K562 (cell line): ENCODE results near the gene FOS. TPM values are rescaled to one million over a fixed set of nuclear protein-coding genes. Genes with fewer than 3 reads are reported as not detected.

Experiments
- ATAC-seq: fragments of 200-7000 bp; cut with Tn5 transposase; 3 replicates; pipeline ENCODE4 v1.9.1; 2020; ENCODE audit warnings: moderate library complexity
- BruUV-seq: library from RNA; stranded (reverse); fragments of 400-500 nt; replicated peaks from 2 replicates; lab custom pipeline; 2021; lab: Mats Ljungman, UMichigan
- CTCF ChIA-PET: fragments of 300-600 bp; formaldehyde crosslinking; extraction: SDS; loops from one replicate; lab custom pipeline; 2021; ENCODE audit warnings: low intra/inter-chr PET ratio; lab: Yijun Ruan, JAX
- POLR2A ChIA-PET: fragments of 300-600, 350-650 bp; sonication (Branson Sonifier 250); formaldehyde crosslinking; extraction: SDS; loops from one replicate; lab custom pipeline; 2021; ENCODE audit warnings: antibody characterized with exemption, inconsistent platforms; lab: Yijun Ruan, JAX
- DNase-seq, 4 experiments: peaks; one replicate each; pipeline versions ENCODE4 v3.0.0 to v3.0.0-alpha.2; 2011 to 2018; ENCODE audit warnings: low spot score in 3 of 4, mixed read lengths in 3 of 4; ENCODE audit errors: extremely low read depth in 1 of 4
- FAIRE-seq: peaks from 2 replicates; lab custom pipeline; 2011; peaks lifted over from hg19 to GRCh38; lab: Jason Lieb, UNC
- H2AFZ ChIP-seq: 2 replicates; pipeline ENCODE4 v1.6.0; 2011; ENCODE audit warnings: low read depth, low read length, control low read depth, inconsistent platforms
- H3K27ac ChIP-seq: fragments of 200-600 bp; 3 replicates; pipeline ENCODE4 v1.8.0; 2011; ENCODE audit warnings: low read depth, mild to moderate bottlenecking, control low read depth, inconsistent platforms, low read length, moderate library complexity, mixed read lengths; ENCODE audit errors: extremely low read depth
- H3K27me3 ChIP-seq, 2 experiments: fragments of 300-600 bp in 1 of 2; 2 replicates in 1 of 2; 3 replicates in 1 of 2; pipeline versions ENCODE4 v1.6.0 to v1.8.0; 2011; ENCODE audit warnings: inconsistent platforms in 2 of 2, low read length in 2 of 2, mild to moderate bottlenecking in 1 of 2, mixed read lengths in 1 of 2, moderate library complexity in 1 of 2; ENCODE audit not compliant: control insufficient read depth in 2 of 2, insufficient read depth in 2 of 2
- H3K36me3 ChIP-seq: fragments of 300-600 bp; 3 replicates; pipeline ENCODE4 v1.8.0; 2011; ENCODE audit warnings: mild to moderate bottlenecking, low read length, inconsistent platforms; ENCODE audit not compliant: control insufficient read depth, insufficient read depth
- H3K4me1 ChIP-seq, 2 experiments: fragments of 200-600 bp in 1 of 2; replicated peaks in 1 of 2; 2 replicates in 1 of 2; 3 replicates in 1 of 2; pipeline versions ENCODE4 v1.5.1 to v1.8.0; 2011; ENCODE audit warnings: inconsistent platforms in 2 of 2, low read length in 2 of 2, mild to moderate bottlenecking in 1 of 2, mixed read lengths in 1 of 2, moderate library complexity in 1 of 2; ENCODE audit not compliant: control insufficient read depth in 2 of 2, insufficient read depth in 2 of 2
- H3K4me2 ChIP-seq: 2 replicates; pipeline ENCODE4 v1.6.1; 2011; ENCODE audit warnings: low read length, control low read depth, inconsistent platforms, mixed read lengths; ENCODE audit not compliant: insufficient read depth
- H3K4me3 ChIP-seq: fragments of 200-600 bp; sonication (generic), shearing (Covaris generic); 2 replicates; pipeline ENCODE4 v1.5.1; 2016; ENCODE audit warnings: control low read depth, inconsistent platforms
- H3K79me2 ChIP-seq: fragments of 200-600 bp; 3 replicates; pipeline ENCODE4 v1.8.0; 2011; ENCODE audit warnings: low read length, inconsistent platforms; ENCODE audit not compliant: control insufficient read depth, insufficient read depth
- H3K9ac ChIP-seq, 2 experiments: 2 replicates each; pipeline versions ENCODE4 v1.6.0 to v1.6.1; 2011; ENCODE audit warnings: low read depth in 2 of 2, low read length in 2 of 2, control low read depth in 1 of 2, inconsistent platforms in 1 of 2, mild to moderate bottlenecking in 1 of 2, mixed read lengths in 1 of 2; ENCODE audit not compliant: insufficient read depth in 1 of 2
- H3K9me1 ChIP-seq: one replicate; pipeline ENCODE4 v1.6.0; 2011; ENCODE audit warnings: inconsistent platforms, mild to moderate bottlenecking, low read length, moderate library complexity; ENCODE audit not compliant: control insufficient read depth, insufficient read depth
- H3K9me3 ChIP-seq: replicated peaks from 2 replicates; pipeline ENCODE4 v1.5.1; 2011; ENCODE audit warnings: low read depth, low read length, inconsistent platforms; ENCODE audit not compliant: control insufficient read depth, insufficient read depth
- H4K20me1 ChIP-seq: replicated peaks from 2 replicates; pipeline ENCODE4 v1.6.1; 2011; ENCODE audit warnings: low read length, inconsistent platforms, mixed read lengths; ENCODE audit not compliant: control insufficient read depth, insufficient read depth
- C11orf30 ChIP-seq: fragments of 450-650 bp; IDR thresholded peaks from 2 replicates; pipeline ENCODE4 v1.6.1; 2016; ENCODE audit warnings: low read depth, mild to moderate bottlenecking
- EHMT2 ChIP-seq: fragments of 450-650 bp; IDR thresholded peaks from 2 replicates; pipeline ENCODE4 v1.6.1; 2018; ENCODE audit warnings: antibody characterized with exemption
- PBX2 ChIP-seq, 2 experiments: IDR thresholded peaks in 1 of 2; conservative IDR thresholded peaks in 1 of 2; 2 replicates each; pipeline ENCODE4 v1.6.1; 2016; ENCODE audit warnings: low read depth in 2 of 2, mild to moderate bottlenecking in 1 of 2, missing compliant biosample characterization in 1 of 2, missing genetic modification characterization in 1 of 2, moderate library complexity in 1 of 2
- RCOR1 ChIP-seq, 2 experiments: IDR thresholded peaks; 2 replicates each; pipeline ENCODE4 v1.6.1; 2012; ENCODE audit warnings: low read depth in 2 of 2, low read length in 2 of 2, borderline replicate concordance in 1 of 2, improper control_type of control experiment in 1 of 2
- TARDBP ChIP-seq: fragments of 450-650 bp; IDR thresholded peaks from 2 replicates; pipeline ENCODE4 v1.6.1; 2016
- ZNF263 ChIP-seq: sonication (generic); formaldehyde crosslinking; IDR thresholded peaks from 2 replicates; pipeline ENCODE4 v1.8.0; 2022; ENCODE audit warnings: mild to moderate bottlenecking, missing genetic modification reagents, borderline replicate concordance
- WGBS: fragments of 100-300 bp; shearing (Covaris generic); methylation state at CpG from one replicate; pipeline ENCODE4 v1.1.6; 2016; ENCODE audit warnings: low coverage, mixed read lengths; ENCODE audit not compliant: insufficient coverage; ENCODE audit errors: missing lambda C conversion rate; 5-methylcytosine and 5-hydroxymethylcytosine counted together
- in situ Hi-C: fragments of 300-500 bp; cut with MboI; formaldehyde crosslinking; loops from 4 replicates; pipeline ENCODE4 v1.15.0; 2018; ENCODE audit warnings: inconsistent platforms, mixed read lengths
- intact Hi-C: fragments of 100-400 bp; cut with micrococcal nuclease; formaldehyde crosslinking; loops from 2 replicates; pipeline ENCODE4 v1.14.2; 2022
- polyA plus RNA-seq, 8 experiments: library from polyadenylated mRNA; depleted of rRNA in 4 of 8; stranded (reverse) in 5 of 8; unstranded in 3 of 8; fragments of >200 nt; fragmentation: Nextera tagmentation in 2 of 8; fragmentation: Illumina TruSeq in 1 of 8; extraction: Ambion mirVana in 2 of 8; extraction: Trizol in 1 of 8; gene quantifications; 2 replicates each; pipeline versions ENCODE4 v1.2.1 to v1.2.3, GENCODE V29; 2011 to 2014; ENCODE audit warnings: inconsistent platforms in 1 of 8, missing spikeins in 1 of 8
- total RNA-seq, 7 experiments: library from RNA; depleted of rRNA in 6 of 7; stranded (reverse); fragments of >200 nt in 6 of 7; fragmentation: Illumina TruSeq in 2 of 7; extraction: Trizol in 2 of 7; gene quantifications; 2 replicates each; pipeline versions ENCODE4 v1.2.1 to v1.2.3, GENCODE V29; 2011 to 2021; ENCODE audit warnings: low replicate concordance in 1 of 7
- TF ChIP-seq, protein P1 (sequence below): sonication (generic); formaldehyde crosslinking; IDR thresholded peaks from 2 replicates; pipeline ENCODE4 v1.8.1; 2023; ENCODE audit warnings: missing genetic modification reagents, mild to moderate bottlenecking, borderline replicate concordance
- TF ChIP-seq, protein P2 (sequence below), 3 experiments: fragments of 200-800 bp in 1 of 3; fragments of 250-450 bp in 1 of 3; fragments of 450-650 bp in 1 of 3; sonication (Bioruptor Pico) in 1 of 3; sonication (Bioruptor generic) in 1 of 3; formaldehyde crosslinking in 1 of 3; IDR thresholded peaks; 2 replicates each; pipeline versions ENCODE4 v1.6.1 to v1.8.0; 2016 to 2022; ENCODE audit warnings: mild to moderate bottlenecking in 2 of 3, missing genetic modification characterization in 2 of 3, missing compliant biosample characterization in 1 of 3, moderate library complexity in 1 of 3

Gene FOS
- total and polyA plus RNA-seq, 9 of the 15 experiments (the other 6 are each of a cell fraction or from before 2014, with no cell fraction given) = 0.54 to 13.8 (median 8.9) TPM

DNA sequence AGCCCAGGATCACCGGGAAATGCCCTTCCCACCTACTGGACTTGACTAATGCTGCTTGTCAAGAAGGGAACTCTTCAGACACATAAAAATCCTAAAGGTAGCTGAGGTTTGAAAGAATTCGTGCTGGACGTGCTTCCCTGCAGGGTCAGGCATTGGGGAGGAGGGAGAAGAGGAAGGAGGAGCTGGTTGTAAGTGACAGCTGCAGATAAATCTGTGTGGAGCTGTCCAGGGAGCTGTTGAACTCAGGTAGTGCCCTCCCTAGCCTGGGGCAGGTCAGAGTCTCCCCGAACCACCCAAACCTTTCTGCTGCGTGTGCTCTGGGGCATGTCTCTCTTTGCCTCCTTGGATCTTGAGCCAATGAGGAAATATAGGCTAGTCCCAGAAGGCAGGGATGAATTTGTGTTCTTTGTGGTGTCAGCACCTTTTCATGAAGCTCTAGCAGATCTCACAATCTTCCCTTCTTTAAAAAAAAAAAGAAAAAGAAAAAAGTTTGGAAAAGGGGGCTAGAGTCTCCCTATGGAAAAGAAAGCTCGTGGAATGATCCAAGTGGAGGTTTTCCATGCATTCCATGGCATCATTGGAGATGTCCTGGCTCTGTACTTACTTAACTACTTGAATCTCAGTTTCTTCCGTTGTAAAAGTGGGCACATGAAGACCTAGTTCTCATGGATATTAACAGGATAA lies 23.6 kb upstream of the FOS start:
- WGBS = 6% methylated on average over 7 of the region's 7 CpGs
- Histone ChIP-seq H3K36me3 (no peaks in the 10 kb centered on the region), H3K27me3 (no peaks in the 10 kb centered on the region), H3K4me1 (peaks cover 6 to 18% of the 10 kb centered on the region in 2 experiments), H3K9ac (no peak overlapping the region; a peak in 1 of 4 replicates), H2AFZ (peak overlapping the region; percentile 66; the same call in 1 of the 2 replicates), H3K4me3 (no peak overlapping the region), H3K9me3 (no peaks in the 10 kb centered on the region), H3K9me1 (no peaks in the 10 kb centered on the region), H3K27ac (no peak overlapping the region), H3K4me2 (0 out of 2 replicates have a peak overlapping the region, but pooled peaks have one; percentile 11), H4K20me1 (no peaks in the 10 kb centered on the region), H3K79me2 (no peaks in the 10 kb centered on the region)
- ATAC-seq (no peak), FAIRE-seq (no peak), DNase-seq (peak in 2 of 4 experiments; percentile 20 to 25)
- in situ Hi-C loops (no loop called here), intact Hi-C loops (no loop called here)
- BruUV-seq = no TSS peak
- ChIA-PET CTCF (no interaction called here), POLR2A (interaction anchor here (0.6 kb wide), 1 partner anchor 12 kb away, joined by 3 read pairs; no protein-coding TSS in a partner anchor)
- TF ChIP-seq TARDBP = no peak
- TF ChIP-seq C11orf30 = peak; percentile 30; the same call in 1 of the 2 replicates
- TF ChIP-seq ZNF263 (CRISPR knock-in tag) = peak; percentile 99
- peak; percentile 50; the same call in 1 of the 2 replicates for TF ChIP-seq EHMT2
- TF ChIP-seq, protein P1, sequence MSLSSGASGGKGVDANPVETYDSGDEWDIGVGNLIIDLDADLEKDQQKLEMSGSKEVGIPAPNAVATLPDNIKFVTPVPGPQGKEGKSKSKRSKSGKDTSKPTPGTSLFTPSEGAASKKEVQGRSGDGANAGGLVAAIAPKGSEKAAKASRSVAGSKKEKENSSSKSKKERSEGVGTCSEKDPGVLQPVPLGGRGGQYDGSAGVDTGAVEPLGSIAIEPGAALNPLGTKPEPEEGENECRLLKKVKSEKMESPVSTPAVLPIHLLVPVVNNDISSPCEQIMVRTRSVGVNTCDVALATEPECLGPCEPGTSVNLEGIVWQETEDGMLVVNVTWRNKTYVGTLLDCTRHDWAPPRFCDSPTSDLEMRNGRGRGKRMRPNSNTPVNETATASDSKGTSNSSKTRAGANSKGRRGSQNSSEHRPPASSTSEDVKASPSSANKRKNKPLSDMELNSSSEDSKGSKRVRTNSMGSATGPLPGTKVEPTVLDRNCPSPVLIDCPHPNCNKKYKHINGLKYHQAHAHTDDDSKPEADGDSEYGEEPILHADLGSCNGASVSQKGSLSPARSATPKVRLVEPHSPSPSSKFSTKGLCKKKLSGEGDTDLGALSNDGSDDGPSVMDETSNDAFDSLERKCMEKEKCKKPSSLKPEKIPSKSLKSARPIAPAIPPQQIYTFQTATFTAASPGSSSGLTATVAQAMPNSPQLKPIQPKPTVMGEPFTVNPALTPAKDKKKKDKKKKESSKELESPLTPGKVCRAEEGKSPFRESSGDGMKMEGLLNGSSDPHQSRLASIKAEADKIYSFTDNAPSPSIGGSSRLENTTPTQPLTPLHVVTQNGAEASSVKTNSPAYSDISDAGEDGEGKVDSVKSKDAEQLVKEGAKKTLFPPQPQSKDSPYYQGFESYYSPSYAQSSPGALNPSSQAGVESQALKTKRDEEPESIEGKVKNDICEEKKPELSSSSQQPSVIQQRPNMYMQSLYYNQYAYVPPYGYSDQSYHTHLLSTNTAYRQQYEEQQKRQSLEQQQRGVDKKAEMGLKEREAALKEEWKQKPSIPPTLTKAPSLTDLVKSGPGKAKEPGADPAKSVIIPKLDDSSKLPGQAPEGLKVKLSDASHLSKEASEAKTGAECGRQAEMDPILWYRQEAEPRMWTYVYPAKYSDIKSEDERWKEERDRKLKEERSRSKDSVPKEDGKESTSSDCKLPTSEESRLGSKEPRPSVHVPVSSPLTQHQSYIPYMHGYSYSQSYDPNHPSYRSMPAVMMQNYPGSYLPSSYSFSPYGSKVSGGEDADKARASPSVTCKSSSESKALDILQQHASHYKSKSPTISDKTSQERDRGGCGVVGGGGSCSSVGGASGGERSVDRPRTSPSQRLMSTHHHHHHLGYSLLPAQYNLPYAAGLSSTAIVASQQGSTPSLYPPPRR = no peak
- TF ChIP-seq, protein P2, sequence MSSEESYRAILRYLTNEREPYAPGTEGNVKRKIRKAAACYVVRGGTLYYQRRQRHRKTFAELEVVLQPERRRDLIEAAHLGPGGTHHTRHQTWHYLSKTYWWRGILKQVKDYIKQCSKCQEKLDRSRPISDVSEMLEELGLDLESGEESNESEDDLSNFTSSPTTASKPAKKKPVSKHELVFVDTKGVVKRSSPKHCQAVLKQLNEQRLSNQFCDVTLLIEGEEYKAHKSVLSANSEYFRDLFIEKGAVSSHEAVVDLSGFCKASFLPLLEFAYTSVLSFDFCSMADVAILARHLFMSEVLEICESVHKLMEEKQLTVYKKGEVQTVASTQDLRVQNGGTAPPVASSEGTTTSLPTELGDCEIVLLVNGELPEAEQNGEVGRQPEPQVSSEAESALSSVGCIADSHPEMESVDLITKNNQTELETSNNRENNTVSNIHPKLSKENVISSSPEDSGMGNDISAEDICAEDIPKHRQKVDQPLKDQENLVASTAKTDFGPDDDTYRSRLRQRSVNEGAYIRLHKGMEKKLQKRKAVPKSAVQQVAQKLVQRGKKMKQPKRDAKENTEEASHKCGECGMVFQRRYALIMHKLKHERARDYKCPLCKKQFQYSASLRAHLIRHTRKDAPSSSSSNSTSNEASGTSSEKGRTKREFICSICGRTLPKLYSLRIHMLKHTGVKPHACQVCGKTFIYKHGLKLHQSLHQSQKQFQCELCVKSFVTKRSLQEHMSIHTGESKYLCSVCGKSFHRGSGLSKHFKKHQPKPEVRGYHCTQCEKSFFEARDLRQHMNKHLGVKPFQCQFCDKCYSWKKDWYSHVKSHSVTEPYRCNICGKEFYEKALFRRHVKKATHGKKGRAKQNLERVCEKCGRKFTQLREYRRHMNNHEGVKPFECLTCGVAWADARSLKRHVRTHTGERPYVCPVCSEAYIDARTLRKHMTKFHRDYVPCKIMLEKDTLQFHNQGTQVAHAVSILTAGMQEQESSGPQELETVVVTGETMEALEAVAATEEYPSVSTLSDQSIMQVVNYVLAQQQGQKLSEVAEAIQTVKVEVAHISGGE (CRISPR knock-in tag; IDR thresholded peaks at IDR 0.05) = peak in 1 of 3 experiments; percentile 56; a peak in 1 of 6 replicates
- TF ChIP-seq RCOR1 (IDR thresholded peaks at IDR 0.05; ENCODE audit: borderline replicate concordance in 1 of 2, low read depth in 2 of 2, low read length in 2 of 2) = 0 out of 4 replicates have a peak, but pooled peaks of 1 of the 2 experiments have one; percentile 30
- no peak for TF ChIP-seq PBX2 (CRISPR knock-in tag; IDR thresholded peaks at IDR 0.05; ENCODE audit: low read depth)
- peak; percentile 68 for TF ChIP-seq PBX2 (tag; conservative IDR thresholded peaks at IDR 0.05; ENCODE audit: low read depth)
